Stimulated activated CD8-positive, alpha-beta memory T cell treated with anti-CD3 and anti-CD28 coated beads, Interleukin-4, amount 100 ng/mL, for 24 hours (primary cell): Measurements from ENCODE around the gene TSGA10.
"Not testable (repeated sequence)": the region's sequence is repeated elsewhere in the genome, so short reads cannot be mapped to it uniquely, and the experiment has no call there.

Experiments used
- DNase-seq: peaks from one replicate; pipeline ENCODE4 v3.0.0-alpha.2; 2020; ENCODE audit warnings: low read depth

TSGA10 gene

DNA sequence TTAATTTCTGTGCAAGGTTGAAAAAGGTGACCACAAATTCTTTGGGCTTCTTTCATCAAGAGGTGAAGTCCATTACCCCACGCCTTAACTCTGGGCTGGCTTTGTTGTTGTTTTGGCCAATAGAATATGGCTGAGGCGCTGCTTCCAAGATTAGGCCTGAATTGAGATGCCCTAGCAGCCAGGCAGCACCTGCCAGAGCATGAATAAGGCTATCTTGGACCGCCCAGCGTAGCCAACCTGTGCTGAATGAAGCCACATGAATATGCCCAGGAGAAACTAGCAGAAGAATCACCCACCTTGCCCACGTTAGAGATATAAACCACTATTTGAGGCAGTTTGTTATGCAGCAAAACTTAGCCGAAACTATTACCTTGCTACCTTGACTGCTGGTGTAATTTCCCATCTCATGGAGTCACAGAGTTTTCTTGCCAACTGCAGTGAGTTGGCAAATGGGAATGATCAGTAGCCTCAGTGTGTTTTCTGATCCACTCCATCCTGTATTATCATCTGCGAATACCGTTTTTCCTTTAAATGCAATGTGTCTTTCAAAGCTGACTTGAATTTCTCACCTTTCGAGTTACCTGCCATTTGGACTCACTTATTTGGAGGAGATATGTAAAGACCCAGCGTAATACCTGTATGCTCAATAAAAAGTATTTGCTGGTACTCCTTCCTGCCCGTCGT, 679 bp downstream of the TSGA10 start:
- no peak for DNase-seq

DNA sequence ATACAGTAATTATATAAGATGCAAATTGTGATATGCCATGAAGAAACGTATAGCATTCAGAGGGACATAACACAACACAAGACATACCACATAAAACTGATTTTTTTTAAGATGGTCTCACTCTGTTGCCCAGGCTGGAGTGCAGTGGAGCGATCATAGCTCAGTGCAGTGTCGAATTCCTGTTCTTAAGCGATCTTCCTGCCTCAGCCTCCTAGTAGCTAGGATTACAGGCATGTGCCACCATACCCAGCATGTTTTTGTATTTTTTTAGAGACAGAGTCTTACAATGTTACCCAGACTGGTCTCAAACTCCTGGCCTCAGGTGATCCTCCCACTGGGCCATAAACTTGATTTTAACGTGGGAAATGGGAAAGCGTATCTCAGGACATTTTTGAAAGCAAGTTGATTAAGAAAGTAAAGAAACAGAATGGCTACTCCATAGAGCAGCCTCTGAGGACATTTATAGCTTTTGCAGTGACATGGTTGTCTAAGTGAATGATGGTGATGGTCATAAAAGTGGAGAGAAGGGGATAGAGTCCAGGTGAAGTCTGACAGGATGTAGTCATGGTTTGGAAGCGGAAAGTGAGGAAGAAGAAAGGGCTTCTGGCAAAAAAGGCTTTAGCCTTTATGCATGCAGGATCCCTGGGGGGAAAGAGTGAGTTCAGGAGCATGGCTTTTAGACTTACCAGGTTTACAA, 2.4 kb downstream of the TSGA10 start:
- DNase-seq: no peak

DNA sequence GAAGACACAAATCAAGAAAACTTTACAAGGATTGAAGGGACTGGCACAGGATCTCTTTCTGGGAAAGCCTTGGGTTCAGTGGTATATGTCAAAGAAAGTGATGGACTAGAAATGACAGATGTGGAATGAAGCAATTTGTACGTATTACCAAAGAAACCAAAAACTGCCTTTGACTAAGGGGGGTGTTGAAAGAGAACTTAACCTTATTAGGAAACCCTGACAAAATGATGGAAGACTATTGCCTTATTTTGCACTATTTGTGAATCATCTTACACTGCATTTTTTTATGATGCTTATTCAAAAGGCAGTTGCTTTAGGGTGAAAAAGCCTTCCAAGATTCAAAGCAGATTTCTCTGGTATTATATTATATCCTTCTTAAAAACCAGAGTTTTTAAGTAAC, 4.0 kb downstream of the TSGA10 start:
- DNase-seq: no peak

DNA sequence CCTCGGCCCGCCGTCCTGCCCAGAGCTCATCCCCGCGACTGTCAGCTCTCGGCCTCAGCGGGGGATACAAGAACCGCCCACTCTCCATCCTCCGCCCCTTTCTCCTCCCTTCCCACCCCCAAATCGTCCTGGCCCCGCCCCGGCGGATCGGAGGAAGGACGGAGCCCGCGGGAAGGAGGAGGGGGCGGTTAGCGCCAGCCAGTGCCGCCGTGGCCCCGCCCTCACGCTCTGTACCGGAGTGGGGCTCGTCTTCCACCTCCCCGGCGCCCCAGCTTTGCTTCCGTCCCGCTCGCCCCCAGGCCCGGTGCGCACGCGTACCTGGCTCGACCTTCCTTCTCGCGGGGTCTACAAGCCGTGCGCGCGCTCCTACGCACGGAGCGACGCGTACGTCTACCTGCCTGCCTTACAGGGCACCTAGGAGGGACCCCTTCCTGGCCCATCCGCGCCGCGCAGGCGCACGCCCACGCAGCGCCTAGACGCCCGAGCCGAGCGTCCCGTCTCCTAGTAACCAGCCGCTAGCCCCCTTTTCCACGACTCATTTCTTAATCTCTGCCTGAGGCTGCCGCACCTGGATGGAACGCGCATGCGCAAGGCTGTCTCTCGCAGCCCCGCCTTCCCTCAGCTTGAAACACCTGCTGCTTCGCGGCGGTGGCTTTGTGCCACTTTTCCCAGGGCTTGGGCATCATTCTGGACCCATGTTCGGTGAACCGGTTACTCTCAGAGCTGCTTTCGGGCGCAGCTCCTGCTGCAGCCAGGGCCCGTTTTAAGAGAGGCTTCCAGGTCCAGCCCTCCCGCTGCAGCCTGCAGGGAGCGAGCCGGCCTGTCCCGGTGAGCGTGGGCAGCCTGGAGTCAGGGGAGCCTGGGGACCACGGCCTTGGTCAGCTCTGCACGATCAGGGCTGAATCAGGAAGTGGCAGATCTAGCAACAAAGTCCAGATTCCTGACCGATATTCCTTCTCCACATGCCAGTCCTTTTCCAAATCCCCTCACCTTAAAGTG, 13.3 kb downstream of the TSGA10 start, which contains the start of gene C2orf15:
C2orf15 (plus strand) TSS at position 598 of the 999 bp plus-strand sequence. CDS start 8,852 bp downstream, outside the sequence.
- DNase-seq: peak; percentile 98

DNA sequence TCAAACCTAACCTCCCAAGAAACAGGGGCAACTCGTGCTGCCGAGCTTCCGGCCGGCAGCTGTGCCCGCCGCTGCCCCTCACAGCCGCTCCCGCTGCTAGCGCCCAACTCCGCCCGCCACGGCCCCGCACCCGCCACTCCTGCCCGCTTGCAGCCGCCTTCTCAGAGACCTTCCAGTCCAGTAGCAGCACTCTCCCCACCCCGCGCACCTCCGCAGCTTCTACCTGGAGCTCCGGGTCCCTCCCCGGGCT, 14.0 kb downstream of the TSGA10 start:
- DNase-seq: no peak

DNA sequence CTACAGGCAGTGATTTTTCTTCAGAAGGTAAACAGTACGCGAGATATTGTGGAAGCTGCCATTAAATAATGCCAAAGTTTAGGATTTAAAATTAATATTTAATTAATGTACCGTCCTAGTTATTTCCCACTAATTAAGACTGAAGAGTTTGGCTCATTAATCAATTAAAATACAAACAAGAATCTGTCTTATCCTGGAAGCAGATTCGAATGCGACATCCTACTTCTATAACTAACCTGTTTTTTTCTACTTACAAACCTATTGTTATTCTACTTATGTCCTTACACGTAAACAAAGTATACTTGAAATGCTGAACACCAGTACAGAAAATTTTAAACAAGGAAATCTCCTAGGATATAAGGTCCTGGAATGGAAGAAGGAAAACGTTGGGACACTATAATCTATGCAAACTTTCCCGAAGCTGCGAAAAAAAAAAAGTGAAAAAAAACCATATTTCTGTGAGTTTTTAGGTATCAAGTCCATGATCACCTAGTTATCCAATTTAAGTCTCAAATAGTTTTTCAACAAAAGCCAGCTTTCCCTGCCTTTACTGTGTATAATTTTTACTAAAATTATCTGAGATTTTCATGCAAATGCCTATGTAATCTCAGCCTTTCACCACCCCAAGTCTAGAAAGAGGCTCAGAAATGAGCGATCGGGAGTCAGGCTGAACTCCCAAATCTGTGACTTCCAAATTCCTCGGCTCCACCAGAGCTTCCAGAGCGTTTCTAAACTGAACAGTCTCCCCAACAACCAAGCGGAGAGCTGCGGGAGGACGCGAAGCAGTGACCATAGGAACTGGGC, 14.5 kb downstream of the TSGA10 start:
- DNase-seq: no peak

DNA sequence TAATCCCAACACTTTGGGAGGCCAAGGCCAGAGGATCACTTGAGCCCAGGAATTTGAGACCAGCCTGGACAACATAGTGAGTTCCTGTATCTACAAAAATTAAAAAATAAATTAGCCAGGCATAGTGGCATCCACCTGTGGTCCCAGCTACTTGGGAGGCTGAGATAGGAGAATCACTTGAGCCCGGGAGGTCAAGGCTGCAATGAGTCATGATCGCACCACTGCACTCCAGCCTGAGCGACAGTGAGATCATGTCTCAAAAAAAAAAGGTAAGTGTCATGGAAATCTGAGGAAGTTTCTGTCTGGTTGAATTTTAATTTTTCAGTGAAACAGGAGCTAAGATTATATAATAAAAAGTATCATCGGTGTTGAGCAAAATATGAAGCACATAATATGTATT, 15.7 kb downstream of the TSGA10 start:
- no peak for DNase-seq

DNA sequence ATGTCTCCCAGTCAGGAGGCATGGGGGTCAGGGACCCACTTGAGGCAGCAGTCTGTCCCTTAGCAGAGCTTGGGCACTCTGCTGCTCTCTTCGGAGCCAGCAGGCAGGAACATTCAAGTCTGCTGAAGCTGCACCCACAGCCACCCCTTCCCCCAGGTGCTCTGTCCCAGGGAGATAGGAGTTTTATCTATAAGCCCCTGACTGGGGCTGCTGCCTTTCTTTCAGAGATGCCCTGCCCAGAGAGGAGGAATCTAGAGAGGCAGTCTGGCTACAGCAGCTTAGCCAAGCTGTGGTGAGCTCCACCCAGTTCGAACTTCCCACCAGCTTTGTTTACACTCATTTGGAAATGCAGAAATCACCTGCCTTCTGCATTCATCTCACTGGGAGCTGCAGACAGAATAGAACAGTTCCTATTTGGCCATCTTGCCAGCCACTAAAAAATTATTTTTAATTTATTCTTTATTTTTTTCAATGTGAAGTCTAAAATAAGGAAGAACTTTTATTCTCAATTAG, 19.6 kb downstream of the TSGA10 start:
- DNase-seq: not testable (repeated sequence)

DNA sequence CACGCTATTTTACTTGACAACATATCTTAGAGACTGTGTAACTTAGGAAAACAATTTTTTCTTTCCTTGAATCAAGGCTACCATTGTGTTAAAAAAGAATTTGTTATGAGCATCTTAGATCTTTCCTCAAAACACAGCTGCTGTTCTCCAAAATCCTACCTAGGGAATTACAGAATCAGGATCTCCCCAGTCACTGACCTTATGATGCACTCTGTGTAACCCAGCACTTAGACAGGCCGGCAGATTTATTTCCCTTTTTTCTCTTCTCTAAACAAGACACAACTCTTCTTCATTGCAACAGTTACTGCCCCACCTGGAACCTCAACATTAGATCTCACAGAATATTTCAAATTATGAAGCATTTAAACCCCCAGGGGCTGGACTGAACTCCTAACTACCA, 26.8 kb downstream of the TSGA10 start:
- DNase-seq: no peak

DNA sequence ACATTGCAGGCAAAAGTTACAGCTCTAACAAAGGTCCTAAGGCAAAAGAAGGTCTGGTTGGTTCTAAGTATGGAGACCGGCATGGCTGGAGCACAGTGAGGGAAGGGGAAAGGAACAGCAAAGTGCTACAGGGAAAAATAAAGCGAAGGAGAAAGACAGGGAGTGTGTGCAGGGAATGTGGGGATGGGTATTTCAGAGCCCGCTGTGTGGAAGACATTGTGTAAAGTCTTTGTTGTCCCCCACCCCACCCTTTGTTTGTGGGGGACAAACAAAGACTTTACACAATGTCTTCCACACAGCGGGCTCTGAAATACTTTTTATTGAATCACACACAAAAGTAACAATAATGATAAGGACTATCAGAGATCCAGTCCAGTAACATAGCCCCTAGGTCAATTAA, 42.1 kb downstream of the TSGA10 start:
- DNase-seq: no peak

DNA sequence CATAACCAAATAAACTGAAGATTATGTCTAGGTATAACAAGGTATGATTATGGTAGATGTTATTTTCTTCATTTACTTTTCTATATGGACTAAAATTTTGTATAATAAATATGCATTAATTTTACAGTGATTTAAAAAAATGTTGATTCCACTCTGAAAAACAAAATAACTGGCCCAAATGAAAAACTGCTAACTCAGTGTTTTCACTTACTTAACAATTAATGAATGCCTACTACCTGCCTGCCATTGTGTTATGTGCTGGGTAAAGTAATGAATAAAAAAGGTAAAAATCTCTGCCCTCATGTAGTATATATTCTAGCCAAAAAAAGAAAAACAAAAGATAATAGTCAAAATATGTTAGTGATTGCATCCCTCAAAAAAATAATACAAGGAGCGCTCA, 42.8 kb downstream of the TSGA10 start:
- no peak for DNase-seq

DNA sequence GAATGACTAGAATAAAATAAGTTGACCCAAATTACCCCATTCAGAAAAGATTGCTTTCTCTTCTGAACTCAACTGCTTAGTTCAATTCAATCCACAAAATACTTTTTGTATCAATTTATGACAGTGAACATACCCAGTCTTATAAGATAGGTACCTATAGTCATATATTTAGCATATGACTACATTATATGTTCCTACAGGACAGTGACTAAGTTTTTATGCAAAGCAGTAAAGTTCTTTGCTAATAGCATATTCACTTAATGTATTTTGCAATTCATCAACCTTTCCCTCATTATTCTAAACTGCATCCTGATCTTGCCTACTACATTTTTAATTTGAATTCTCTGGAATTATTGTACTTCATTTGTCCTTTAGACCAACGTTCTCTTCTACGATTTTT, 43.5 kb downstream of the TSGA10 start:
- DNase-seq: no peak

DNA sequence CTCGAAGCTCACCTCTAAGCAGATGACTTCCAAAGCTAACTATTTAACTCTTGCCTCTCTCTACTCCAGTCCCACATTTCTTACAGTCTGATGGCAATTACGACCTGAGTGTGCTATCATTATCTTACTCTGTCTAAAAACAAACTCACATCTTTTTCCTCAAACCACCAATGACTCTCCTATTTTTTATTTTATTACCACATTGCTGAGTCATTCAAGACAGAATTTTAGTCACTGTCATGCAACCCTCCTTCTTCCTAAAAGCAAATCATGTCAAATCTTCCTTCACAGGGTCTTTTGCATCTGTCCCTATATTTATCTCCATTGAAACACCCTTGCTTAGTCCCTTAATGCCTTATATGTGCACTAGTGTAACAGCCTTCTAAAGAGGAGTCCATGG, 47.8 kb downstream of the TSGA10 start:
- DNase-seq: no peak

DNA sequence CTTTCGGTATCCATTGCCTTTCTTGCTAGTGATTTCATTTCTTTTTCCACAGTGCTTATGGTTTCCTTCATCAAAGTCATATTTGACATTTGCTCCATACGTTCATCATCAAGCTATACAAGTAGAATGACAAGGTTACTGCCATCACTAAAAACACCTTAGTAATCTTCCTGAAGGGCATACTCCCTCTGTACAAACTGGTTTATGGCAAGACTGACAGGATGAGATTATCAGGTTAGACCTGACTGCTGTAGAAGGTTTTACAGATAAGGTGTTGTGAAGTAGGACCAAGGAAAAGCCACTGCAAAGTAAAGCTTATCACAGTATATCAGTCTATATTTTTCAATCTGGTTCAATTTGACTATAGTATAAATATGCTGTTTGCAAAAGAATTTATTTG, 50.7 kb downstream of the TSGA10 start:
- no peak for DNase-seq

DNA sequence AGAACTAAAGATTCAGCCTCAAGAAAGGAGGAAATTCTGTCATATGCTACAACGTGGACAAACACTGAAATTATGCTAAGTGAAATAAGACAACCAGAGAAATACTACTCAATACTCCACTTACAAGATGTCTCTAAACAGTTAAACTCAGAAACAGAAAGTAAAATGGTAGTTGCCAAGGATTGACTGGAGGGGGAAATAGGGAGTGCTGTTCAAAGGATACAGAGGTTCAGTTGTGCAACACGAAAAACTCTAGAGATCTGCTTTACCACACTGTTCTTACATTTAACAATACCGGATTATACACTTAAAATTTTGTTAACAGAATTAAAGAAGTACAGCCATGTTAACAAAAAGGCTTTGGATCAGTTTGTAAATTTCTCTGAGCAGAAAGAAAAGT, 53.0 kb downstream of the TSGA10 start:
- no peak for DNase-seq

DNA sequence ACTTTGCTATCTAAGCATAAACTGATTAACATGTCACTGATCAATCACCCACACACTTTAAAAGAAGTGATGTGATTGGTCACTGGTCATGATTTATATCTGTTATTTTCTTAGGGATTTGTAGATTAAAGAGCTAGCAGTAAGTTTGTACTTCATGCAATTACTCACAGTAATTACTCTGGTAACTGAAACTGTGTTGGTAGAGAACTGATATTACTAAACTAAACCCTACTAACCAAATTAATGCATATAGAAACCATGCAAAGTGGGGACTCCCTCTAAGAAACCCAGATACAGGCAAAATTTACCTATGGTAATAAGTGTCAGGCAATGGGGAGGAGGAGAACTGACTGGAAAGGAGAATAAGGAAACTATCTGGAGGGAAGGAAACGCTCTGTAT, 58.0 kb downstream of the TSGA10 start:
- DNase-seq: no peak

DNA sequence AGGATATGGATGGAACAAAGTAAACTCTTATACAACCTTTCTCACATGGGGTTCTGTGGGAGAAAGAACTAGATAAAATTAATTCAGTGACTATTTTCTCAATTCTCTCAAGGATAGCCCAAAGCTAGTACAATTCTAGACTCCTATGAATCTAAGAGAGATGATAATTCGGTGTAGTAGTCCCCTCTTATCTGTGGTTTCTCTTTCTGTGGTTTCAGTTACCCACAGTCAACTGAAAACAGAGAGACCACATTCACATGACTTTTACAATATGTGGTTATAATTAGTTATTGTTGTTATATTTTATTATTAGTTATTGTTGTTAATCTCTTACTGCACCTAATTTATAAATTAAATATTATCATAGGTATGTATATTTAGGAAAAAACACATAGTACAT, 66.7 kb downstream of the TSGA10 start:
- no peak for DNase-seq

DNA sequence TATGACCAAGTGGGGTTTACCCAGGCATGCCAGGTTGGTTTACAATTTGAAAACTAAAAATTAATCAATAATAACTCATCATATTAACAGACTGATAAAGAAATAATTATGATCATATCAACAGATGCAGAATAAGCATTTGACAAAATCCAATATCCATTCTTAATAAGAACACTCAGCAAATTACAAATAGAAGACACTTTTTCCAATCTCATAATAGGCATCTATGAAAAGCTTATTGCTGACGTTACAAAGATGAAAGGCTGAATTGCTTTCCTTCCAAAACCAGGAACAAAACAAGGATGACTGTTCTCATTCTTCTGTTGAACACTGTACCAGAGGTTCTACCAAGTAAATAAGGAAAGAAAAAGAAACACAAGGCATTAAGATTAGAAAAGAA, 68.4 kb downstream of the TSGA10 start:
- DNase-seq: no peak

DNA sequence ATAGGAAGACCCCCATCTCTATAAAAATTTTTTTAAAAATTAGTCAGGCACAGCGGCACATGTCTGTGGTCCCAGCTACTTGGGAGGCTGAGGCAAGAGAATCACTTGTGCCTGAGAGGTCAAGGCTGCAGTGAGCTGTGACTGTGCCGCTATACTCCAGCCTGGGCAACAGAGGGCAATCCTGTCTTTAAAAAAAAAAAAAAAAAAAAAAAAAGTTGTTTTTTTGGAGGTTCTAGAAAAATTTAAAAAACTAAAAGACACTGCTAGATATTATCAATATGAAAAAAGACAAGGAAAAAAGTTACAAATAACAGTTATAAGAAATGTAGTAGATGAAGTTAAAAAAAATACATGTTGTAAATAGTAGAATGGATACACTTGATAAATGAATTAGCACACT, 69.3 kb downstream of the TSGA10 start:
- no peak for DNase-seq

DNA sequence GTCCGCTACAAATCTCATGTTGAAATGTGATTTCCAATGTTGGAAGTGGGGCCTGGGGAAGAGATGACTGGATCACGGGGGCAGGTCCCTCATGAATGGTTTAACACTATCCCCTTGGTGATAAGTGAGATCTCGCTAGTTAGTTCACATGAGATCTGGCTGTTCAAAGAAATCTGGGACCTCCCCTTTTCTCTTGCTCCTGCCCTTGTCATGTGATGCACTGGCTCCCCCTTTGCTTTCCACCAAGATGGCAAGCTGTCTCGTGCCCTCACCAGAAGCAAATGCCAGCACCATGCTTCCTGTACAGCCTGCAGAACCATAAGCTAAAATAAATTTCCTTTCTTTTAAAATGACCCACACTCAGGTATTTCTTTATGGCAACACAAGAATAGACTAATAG, 70.5 kb downstream of the TSGA10 start:
- DNase-seq: no peak

DNA sequence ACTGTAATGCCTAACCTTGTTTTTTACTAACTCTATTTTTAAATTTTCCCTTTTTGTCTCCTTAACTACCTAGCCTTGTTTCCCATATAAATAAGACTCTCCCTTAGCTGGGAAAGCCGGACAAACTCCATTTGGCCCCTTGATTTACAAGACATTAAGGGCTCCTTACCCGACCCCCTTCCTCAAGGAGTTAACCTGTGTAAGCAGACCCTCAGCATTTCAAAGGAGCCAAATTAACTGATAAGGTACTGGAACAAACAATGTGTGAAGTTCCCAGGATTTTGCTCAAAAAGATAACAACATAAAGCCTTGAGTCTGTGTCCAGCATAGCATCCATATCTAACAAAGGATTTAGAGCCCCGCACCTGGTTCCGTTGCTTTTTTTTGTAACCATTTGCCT, 72.9 kb downstream of the TSGA10 start:
- DNase-seq: no peak

DNA sequence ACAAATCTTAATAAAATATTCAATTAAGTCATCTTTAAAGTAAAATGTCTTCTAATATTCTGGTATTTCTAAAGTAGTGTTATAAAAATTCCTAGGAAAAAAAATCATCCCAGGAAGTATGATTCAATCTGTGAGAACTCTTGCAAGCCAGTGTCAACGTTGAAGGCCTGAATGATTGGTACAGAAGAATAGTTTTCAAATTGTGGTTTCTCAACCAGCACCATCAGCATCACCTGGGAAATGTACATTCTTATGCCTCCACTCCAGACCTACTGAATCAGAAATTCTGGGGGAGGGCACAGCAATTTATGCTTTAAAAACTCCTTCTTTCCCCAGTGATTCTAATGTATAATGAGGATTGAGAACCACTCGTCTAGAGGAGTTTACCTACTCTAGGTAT, 75.5 kb downstream of the TSGA10 start:
- DNase-seq: no peak
